ENCODE results near the gene PPM1E. TPM values are rescaled to one million over a fixed set of nuclear protein-coding genes. Genes with fewer than 3 reads are reported as not detected.

The PPM1E gene
- total RNA-seq, 1 experiment from 2014 or later, result 7.1 TPM

- no peak overlapping the region for H3K4me3 Mint-ChIP-seq
- H3K27ac ChIP-seq (ENCODE audit: insufficient read length, low read depth, low read length), result no peak overlapping the region
- no peak for TF ChIP-seq CTCF (conservative IDR thresholded peaks at IDR 0.05)
- H2BK12ac ChIP-seq (ENCODE audit: insufficient read length, low read depth, low read length), result no peak overlapping the region
- no peaks in the 10 kb centered on the region for H3K27me3 ChIP-seq (ENCODE audit: insufficient read depth, low read length)
- H3K27me3 Mint-ChIP-seq (ENCODE audit: low read depth), result no peaks in the 10 kb centered on the region
- no peaks in the 10 kb centered on the region for H4K20me1 ChIP-seq (ENCODE audit: control insufficient read depth, insufficient read depth, insufficient read length)
- no peak for DNase-seq
- H3K9ac ChIP-seq (ENCODE audit: extremely low read depth, insufficient read length, low read length), result no peak overlapping the region
- no peak overlapping the region for H4K8ac ChIP-seq (replicated peaks; ENCODE audit: insufficient read length, low read depth, low read length)
- H3K9me3 ChIP-seq (ENCODE audit: control insufficient read depth, low read depth, low read length), result no peaks in the 10 kb centered on the region
- no peak overlapping the region for H3T11ph ChIP-seq (ENCODE audit: low read length)
- H2AFZ ChIP-seq (ENCODE audit: low read length), result no peak overlapping the region
- no peak overlapping the region for H3K14ac ChIP-seq (ENCODE audit: insufficient read depth, low read length)
- no peak overlapping the region for H3K4me2 ChIP-seq (ENCODE audit: insufficient read depth, insufficient read length, low read length)
- H2BK15ac ChIP-seq (ENCODE audit: low read depth, low read length), result no peak overlapping the region
- no CpG with 5 or more reads among the region's 2 CpGs for WGBS (ENCODE audit: extremely low coverage, insufficient read length, low lambda C conversion rate)
- no peak overlapping the region for H2BK5ac ChIP-seq (ENCODE audit: insufficient read length, low read length)
- H3K79me1 ChIP-seq (ENCODE audit: insufficient read depth, low read depth, low read length, poor library complexity, severe bottlenecking), result no peaks in the 10 kb centered on the region
- H3K79me2 ChIP-seq (ENCODE audit: insufficient read depth, low read length), result no peaks in the 10 kb centered on the region
- H3K23me2 ChIP-seq (ENCODE audit: insufficient read length, low read depth, low read length, poor library complexity, severe bottlenecking), result no peaks in the 10 kb centered on the region
- no peaks in the 10 kb centered on the region for H3K4me1 ChIP-seq (ENCODE audit: insufficient read depth, low read length)
- no peaks in the 10 kb centered on the region for H3K9me3 Mint-ChIP-seq
- H3K23ac ChIP-seq (ENCODE audit: insufficient read length, low read depth, low read length), result no peak overlapping the region
- H3K36me3 Mint-ChIP-seq (ENCODE audit: insufficient read depth in 1 of 3, low read depth in 3 of 3), result no peaks in the 10 kb centered on the region; a peak in 1 of 7 replicates
- H4K5ac ChIP-seq (ENCODE audit: insufficient read length, low read depth, low read length), result no peak overlapping the region
- no peak overlapping the region for H4K91ac ChIP-seq (ENCODE audit: insufficient read length, low read depth, low read length)
- no peak overlapping the region for H2BK120ac ChIP-seq (ENCODE audit: low read depth, low read length, poor library complexity, severe bottlenecking)
- H3K4me1 Mint-ChIP-seq, result no peaks in the 10 kb centered on the region
- no peak overlapping the region for H3K56ac ChIP-seq (ENCODE audit: insufficient read length, low read depth, low read length)
- H3K27ac Mint-ChIP-seq, result no peak overlapping the region
- no peak overlapping the region for H2AK5ac ChIP-seq (ENCODE audit: insufficient read length, low read length)
- H3K18ac ChIP-seq (ENCODE audit: insufficient read length, low read depth, low read length), result no peak overlapping the region
- H2BK20ac ChIP-seq (ENCODE audit: low read depth, low read length, poor library complexity, severe bottlenecking), result no peak overlapping the region
- no peak overlapping the region for H3K4ac ChIP-seq (ENCODE audit: low read depth, low read length)
Measured at GRCh38 chr17:58722696-58723095, 33.0 kb upstream of the PPM1E start.

All from H9 (cell line).